Endothelial cell (in vitro differentiated cells): ENCODE measurements around the gene MYO1D. TPM values are rescaled to one million over a fixed set of nuclear protein-coding genes. Genes with fewer than 3 reads are reported as not detected.

Experiments
- DNase-seq: peaks from one replicate; pipeline ENCODE4 v3.0.0; 2021; ENCODE audit warnings: low spot score
- H3K27ac Mint-ChIP-seq: one replicate; pipeline ENCODE4 v1.8.0; 2021; ENCODE audit warnings: mixed read lengths, inconsistent platforms; ENCODE audit not compliant: unreplicated experiment
- H3K27me3 Mint-ChIP-seq: one replicate; pipeline ENCODE4 v1.8.0; 2021; ENCODE audit warnings: mild to moderate bottlenecking, moderate library complexity, mixed read lengths, inconsistent platforms; ENCODE audit not compliant: unreplicated experiment
- H3K36me3 Mint-ChIP-seq: one replicate; pipeline ENCODE4 v1.8.0; 2021; ENCODE audit warnings: mild to moderate bottlenecking, low read depth, mixed read lengths, inconsistent platforms; ENCODE audit not compliant: unreplicated experiment
- H3K4me1 Mint-ChIP-seq: one replicate; pipeline ENCODE4 v1.8.0; 2021; ENCODE audit warnings: mild to moderate bottlenecking, mixed read lengths, inconsistent platforms; ENCODE audit not compliant: unreplicated experiment
- H3K4me3 Mint-ChIP-seq: one replicate; pipeline ENCODE4 v1.8.0; 2021; ENCODE audit warnings: mild to moderate bottlenecking, mixed read lengths, inconsistent platforms; ENCODE audit not compliant: unreplicated experiment
- H3K9me3 Mint-ChIP-seq: one replicate; pipeline ENCODE4 v1.8.0; 2021; ENCODE audit warnings: mixed read lengths, inconsistent platforms; ENCODE audit not compliant: unreplicated experiment
- total RNA-seq: library from RNA; stranded (reverse); fragmentation: NEBNext Ultra II Directional; extraction: Animal tissue kit (Norgen Biotek cat#: 25700); gene quantifications from one replicate; pipeline ENCODE4 v1.2.1, GENCODE V29; 2021; ENCODE audit not compliant: unreplicated experiment
- TF ChIP-seq, protein P1 (sequence below): fragments of 200-600 bp; sonication (generic); IDR thresholded peaks from one replicate; pipeline ENCODE4 v1.5.0; 2021; ENCODE audit warnings: antibody characterized with exemption; ENCODE audit not compliant: unreplicated experiment

Gene MYO1D
- total RNA-seq, 1 donor from 2014 or later = 26.4 TPM

DNA sequence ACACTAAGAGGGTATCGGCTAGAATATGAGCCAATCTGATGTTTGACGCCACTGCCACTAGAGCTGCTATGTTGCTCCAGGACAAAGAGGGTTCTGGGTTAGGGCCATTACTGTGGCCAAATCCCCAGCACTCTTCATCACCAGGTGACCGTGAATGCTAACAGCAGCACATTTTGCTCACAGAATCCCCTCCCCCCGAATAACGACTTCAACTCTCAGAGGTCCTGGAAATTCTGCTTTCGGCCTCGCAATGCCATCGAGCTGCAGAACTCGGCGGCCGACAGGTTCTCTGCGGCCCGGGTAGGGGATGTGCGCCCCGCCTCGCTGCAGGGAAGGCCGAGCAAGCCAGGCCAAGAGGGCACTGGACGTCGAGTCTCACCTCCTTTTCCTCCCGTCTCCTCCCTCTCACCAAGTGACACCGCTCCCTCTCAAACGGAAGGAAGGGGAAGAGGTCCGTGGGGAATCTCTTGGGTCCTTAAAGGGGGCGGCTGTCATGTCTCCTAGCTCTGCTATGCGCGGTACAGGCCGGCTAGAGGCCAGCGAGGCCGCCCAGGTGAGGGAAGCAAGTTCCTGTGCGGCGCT is 358.2 kb downstream of the MYO1D start:
- no peak for DNase-seq
- peaks cover 32% of the 10 kb centered on the region for H3K4me1 Mint-ChIP-seq
- H3K27ac Mint-ChIP-seq = peak overlapping the region; percentile 36
- H3K27me3 Mint-ChIP-seq = peaks cover 4% of the 10 kb centered on the region
- H3K9me3 Mint-ChIP-seq = no peaks in the 10 kb centered on the region
- H3K4me3 Mint-ChIP-seq = no peak overlapping the region
- TF ChIP-seq, protein P1, sequence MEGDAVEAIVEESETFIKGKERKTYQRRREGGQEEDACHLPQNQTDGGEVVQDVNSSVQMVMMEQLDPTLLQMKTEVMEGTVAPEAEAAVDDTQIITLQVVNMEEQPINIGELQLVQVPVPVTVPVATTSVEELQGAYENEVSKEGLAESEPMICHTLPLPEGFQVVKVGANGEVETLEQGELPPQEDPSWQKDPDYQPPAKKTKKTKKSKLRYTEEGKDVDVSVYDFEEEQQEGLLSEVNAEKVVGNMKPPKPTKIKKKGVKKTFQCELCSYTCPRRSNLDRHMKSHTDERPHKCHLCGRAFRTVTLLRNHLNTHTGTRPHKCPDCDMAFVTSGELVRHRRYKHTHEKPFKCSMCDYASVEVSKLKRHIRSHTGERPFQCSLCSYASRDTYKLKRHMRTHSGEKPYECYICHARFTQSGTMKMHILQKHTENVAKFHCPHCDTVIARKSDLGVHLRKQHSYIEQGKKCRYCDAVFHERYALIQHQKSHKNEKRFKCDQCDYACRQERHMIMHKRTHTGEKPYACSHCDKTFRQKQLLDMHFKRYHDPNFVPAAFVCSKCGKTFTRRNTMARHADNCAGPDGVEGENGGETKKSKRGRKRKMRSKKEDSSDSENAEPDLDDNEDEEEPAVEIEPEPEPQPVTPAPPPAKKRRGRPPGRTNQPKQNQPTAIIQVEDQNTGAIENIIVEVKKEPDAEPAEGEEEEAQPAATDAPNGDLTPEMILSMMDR = no peak
- H3K36me3 Mint-ChIP-seq = no peaks in the 10 kb centered on the region

DNA sequence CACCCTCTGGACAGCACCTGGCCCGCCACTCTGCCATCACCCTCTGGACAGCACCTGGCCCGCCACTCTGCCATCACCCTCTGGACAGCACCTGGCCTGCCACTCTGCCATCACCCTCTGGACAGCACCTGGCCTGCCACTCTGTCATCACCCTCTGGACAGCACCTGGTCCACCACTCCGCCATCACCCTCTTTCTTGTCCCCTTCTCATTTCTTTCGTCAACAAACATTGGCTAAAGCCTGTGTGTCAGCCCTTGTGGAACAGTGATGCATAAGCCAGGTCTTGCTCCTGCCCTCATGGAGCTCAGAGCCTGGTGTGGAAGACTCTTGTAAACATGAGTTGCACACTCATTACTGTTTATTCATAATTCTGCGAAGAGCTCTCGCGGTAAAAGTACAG is 358.9 kb downstream of the MYO1D start:
- DNase-seq = no peak
- TF ChIP-seq, protein P1 = no peak
- H3K4me3 Mint-ChIP-seq = no peak overlapping the region
- H3K4me1 Mint-ChIP-seq = peaks cover 28% of the 10 kb centered on the region
- no peaks in the 10 kb centered on the region for H3K36me3 Mint-ChIP-seq
- H3K27ac Mint-ChIP-seq = no peak overlapping the region
- peaks cover 4% of the 10 kb centered on the region for H3K27me3 Mint-ChIP-seq
- no peaks in the 10 kb centered on the region for H3K9me3 Mint-ChIP-seq

DNA sequence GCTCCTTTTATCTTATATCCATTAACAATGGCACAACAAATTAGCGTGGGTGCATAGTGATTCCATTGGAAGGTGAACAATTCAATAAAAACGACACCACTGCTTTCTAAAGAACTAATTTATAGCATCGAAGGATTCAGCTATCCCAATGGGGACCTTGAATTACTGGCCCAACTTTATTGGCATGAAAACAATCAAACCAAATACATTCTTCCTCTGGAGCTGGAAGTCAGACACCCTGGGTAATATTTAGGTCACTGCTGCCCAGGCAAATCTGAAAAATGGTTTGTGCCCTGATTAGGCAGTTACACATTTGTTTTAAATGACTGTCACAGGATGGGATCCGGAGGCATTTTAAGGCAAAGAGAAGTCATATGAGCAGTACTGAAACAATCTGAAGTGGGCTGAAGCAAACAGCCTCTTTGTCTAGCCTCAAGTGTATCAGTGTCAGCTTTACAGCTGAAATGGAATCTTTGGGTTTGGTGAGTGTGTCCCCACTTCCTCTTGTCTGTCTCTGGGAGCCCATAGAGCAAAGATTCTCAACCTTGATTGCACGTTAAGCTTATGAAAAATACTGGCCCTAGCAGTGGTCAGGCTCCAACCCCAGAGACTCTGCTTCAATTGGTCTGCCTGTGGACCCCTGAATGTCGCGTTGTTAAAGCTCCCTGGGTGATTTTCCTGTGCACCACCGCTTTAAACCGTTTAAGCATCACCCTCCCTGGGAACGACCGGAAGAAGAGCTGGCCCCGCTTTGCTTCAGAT is 359.8 kb downstream of the MYO1D start:
- H3K4me3 Mint-ChIP-seq = no peak overlapping the region
- TF ChIP-seq, protein P1 = no peak
- DNase-seq = no peak
- no peak overlapping the region for H3K27ac Mint-ChIP-seq
- H3K27me3 Mint-ChIP-seq = peaks cover 4% of the 10 kb centered on the region
- no peaks in the 10 kb centered on the region for H3K36me3 Mint-ChIP-seq
- no peaks in the 10 kb centered on the region for H3K9me3 Mint-ChIP-seq
- H3K4me1 Mint-ChIP-seq = peaks cover 23% of the 10 kb centered on the region

DNA sequence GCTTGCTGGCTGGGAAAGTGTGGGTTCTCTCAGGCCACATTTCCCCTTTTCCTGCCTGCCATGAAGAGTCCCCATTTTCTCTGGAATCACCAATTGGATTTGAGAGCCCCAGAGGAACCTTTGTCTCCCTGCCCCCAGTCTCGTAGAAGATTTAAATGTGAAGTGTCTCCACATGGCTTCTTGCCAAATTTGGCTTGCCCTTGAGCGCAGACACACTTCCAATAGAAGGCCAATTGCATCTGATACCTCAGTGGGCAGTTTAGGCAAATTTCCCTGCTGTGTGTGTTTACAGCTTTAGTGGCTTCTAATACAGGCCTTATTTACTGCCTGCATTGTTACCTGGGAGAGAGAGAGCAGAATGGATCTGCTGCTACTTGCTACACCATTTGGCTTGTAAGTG is 360.5 kb downstream of the MYO1D start:
- Mint-ChIP-seq H3K4me1 (peaks cover 23% of the 10 kb centered on the region), H3K4me3 (no peak overlapping the region), H3K36me3 (no peaks in the 10 kb centered on the region), H3K27ac (no peak overlapping the region), H3K9me3 (no peaks in the 10 kb centered on the region), H3K27me3 (peaks cover 4% of the 10 kb centered on the region)
- TF ChIP-seq, protein P1 = no peak
- DNase-seq = no peak
